Cardiac septum (tissue), 1 donor: Measurements from ENCODE around the gene C6orf118. TPM values are rescaled to one million over a fixed set of nuclear protein-coding genes. Genes with fewer than 3 reads are reported as not detected.

Experiments used
- DNase-seq: peaks from one replicate; pipeline ENCODE4 v3.0.0-alpha.2; 2020; ENCODE audit warnings: low spot score
- intact Hi-C: fragments of 100-400 bp; cut with DNase I; formaldehyde crosslinking; loops from one replicate; pipeline ENCODE4 v1.14.0; 2022
- long read RNA-seq: library from polyadenylated mRNA; unstranded; transcript quantifications from one replicate; pipeline ENCODE4 v2.0.0, GENCODE V29; 2021
- total RNA-seq: library from RNA; stranded (reverse); fragmentation: NEBNext Ultra II Directional; extraction: Animal tissue kit (Norgen Biotek cat#: 25700); gene quantifications from one replicate; pipeline ENCODE4 v1.2.1, GENCODE V29; 2021
- donor health status: DM: no; HTN: no; CAD: no.

C6orf118 gene
- total RNA-seq = not detected
- long read RNA-seq = 0 reads

DNA sequence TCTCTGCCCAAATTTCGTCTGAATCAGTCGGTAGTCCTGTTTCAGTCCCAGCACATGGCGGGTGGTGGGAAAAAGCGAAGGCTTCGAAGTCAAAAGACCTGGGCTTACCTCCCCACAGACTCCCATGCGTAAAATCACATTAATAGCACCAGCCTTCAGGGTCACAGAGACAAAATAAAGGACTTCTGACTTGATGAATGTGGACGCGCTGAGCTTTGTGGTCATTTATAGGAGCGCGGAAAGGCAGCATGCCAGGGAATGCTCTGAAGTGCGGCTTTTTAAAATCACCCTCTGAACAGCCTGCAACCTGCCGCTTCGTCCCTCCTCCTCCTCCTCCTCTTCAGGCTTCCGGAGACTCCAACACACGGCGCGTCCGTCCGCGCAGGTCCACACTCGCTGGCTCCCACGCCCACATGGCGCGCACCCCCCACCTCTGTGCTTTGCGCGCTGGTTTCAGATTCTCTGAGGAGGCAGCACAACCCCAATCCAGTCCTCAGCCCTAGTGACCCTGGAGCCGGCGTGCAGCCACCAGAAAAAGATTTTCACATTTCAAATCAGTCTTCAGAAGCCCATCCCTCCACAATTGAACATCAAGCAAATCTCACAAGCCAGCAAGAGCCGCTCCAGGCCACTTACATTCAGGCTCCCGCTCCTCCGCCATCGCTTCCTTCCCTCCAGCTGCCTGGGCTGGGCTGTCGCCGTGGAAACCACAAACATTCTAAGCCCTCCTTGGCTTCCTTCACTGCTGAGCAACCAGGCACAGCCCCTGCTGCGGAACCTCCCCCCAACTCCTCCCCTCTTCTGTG, at the start of gene C6orf118:
Gene C6orf118 (minus strand): TSS at position 680 of the 806 bp plus-strand sequence. CDS start 19 bp downstream, at position 661.
- intact Hi-C loops = no loop called here
- no peak for DNase-seq

DNA sequence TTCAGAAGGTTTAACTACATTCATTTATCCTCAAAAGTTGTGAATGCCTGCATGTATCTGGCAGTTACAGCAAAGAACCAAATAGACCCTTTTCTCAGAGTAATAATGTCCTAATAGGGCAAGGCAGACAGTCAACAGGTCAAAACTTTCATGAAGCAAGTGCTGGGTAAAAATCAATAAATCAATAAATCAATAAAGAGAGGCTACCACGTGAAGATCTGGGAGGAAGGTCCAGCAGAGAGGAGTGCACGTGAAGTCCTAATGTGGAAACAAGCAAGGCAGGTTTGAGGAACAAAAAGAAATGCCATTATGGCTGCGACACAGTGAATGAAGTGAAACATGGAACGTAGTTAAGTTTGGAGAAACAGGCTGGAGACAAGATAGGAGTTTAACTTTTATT, 36.3 kb upstream of the C6orf118 start:
- no peak for DNase-seq
- intact Hi-C loops = no loop called here

DNA sequence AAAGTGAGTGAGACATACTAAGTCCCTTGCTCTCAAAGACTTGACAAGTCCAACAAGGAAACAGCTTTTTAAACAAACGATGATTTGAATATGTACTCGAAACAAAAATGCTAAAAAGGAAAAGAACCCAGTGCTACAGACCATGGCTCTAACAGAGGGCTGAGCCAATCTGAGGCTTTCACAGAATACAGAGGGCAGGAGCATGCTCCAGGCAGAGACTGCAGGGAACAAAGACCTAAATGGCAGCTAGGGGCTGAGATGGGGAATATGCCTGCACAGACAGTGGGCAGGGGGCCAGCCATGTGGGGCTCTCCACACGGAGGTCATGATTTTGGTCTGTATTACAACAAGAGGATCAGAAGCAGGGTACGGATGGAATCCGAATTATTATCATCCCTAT, 31.1 kb upstream of the C6orf118 start:
- intact Hi-C loops = no loop called here
- no peak for DNase-seq

DNA sequence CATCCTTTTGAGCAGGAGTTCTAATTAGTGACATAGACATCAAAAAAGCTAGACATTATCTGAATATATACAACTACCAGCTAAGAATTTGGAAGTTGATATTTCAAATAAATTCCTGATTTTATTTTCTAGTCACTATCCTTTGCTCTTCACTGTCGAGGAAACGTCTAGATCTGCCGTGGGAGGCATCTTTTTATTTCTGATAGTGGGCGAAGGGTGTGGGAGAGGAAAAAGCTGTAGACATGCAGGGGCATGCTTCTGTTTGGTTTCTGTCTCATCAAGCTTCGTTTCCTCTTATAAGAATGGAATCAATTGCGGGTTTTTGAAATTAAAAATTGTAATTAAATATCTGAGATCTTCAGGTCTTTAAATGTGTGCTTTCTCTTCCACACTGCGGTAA, 16.2 kb upstream of the C6orf118 start:
- DNase-seq = no peak
- intact Hi-C loops = no loop called here

DNA sequence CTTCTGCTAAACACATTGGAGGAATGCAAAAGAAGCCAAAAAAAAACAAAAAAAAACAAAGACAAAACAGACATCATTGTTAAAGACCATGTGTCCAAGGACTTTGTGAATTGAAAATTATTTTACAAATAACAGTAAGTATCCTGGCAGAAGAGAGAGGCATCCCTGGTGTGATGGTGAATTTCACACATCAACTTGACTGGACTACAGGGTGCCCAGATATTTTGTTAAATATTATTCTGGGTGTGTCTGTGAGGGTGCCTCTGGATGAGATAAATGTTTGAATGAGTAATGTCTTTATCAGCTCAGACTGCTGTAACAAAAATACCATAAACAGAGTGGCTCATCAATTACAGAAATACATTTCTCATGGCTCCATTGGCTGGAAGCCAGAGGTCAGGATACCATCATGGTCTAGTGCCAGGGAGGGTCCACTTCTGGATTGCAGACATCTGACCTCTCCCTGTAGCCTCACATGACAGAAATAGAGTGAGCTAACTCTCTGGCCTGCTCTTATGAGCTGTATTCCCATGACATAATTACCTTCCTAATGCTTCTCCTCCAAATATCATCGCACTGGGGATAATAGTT, 12.2 kb upstream of the C6orf118 start:
- intact Hi-C loops = no loop called here
- DNase-seq = no peak

DNA sequence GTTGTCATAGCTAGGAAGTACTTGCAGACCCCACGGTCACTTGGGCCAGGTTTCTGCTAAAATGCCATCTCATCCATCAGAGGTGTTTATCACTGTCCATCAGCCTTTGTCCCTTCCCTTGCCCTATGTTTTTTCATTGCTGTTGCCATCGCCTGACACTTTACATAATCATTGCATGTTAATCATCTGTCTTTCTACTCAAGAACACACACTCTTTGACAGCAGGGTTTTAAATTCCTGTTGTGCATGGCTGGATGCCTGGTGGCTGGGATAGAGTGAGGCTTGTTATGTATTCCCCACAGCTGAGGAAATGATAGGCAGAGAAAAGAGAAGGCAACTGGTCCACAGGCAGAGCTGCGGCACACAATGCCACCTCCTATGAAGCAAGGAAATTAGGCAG, 11.7 kb upstream of the C6orf118 start:
- no peak for DNase-seq

DNA sequence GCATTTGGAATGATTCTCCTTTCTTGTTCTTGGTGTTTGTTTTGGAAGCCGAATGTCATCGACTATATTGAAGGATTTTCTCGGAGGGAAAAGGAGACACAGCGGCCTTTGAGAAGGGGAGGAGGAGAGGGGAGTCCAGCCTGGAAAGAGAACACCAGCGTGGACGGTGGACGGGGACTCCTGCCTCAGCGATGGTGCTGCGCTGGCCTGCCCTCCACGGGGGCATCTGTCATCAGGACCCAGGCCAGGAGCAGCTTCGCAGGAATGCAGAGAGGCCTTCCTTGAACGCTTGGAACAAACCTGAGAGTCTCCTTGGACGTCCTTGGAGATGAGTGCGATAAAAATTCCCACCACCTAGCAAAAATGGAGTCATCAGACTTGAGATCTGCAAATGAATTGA, 8.3 kb upstream of the C6orf118 start:
- intact Hi-C loops = no loop called here
- DNase-seq = no peak

More for the DNA sequence above, 11.7 kb upstream of the C6orf118 start:
- intact Hi-C loops = no loop called here

DNA sequence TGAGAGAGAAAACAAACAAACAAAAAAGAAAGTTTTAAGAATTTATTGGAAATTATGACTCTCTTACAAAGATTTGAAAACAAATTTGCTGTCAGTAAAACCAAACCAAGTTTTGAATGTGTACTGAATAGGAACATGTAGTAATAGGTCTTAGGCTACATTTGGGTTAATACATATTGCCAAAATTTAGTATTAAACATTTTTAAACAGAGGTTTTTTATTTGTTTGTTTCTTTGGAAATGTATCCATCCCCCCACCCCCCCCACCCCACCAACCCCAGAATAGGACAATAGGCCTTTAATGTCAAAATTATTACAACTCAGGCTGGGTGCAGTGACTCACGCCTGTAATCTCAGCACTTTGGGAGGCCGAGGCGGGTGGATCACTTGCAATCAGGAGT, 2.5 kb downstream of the C6orf118 start:
- no peak for DNase-seq

DNA sequence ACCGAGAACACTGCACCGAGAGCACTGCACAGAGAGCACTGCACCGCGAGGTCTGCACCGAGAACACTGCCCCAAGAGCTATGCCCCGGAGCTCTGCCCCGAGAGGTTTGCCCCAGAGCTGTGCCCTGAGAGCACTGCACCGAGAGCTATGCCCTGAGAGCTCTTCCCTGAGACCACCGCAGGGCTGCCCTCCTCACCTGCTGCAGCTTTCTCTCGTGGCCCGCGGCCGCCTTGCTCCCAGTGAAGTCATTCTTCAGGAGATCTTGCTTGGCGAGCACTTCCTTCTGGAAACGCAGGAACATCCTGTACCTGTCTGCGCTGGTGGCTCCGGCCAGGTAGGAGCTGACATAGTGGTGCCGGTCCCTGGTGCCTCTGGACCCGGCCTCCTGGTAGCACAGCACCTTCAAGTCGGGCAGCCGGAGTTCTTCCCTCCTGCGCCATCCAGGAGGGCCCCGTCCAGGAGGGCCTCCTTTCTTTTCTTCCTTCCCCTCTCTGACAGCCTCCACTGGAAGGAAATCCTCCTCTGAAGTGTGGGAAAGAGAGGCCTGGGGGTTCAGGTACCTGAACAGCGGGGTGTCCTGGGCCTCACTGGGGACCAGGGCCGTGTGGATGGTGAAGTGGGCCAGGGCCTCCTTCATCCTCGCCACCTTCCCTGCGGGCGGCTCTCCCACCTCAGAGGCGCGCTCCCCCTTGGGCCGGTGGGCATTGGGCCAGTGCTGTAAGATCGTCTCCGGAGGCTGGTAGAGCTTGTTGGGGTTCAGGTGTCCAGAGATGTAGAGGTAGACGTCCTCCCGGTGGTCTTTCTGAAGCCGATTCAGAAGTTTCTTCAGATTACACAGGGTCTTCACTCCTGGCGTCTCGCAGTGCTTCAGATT, 7.8 kb downstream of the C6orf118 start:
- intact Hi-C loops = no loop called here
- DNase-seq = no peak

More for the DNA sequence above, 2.5 kb downstream of the C6orf118 start:
- intact Hi-C loops = no loop called here

DNA sequence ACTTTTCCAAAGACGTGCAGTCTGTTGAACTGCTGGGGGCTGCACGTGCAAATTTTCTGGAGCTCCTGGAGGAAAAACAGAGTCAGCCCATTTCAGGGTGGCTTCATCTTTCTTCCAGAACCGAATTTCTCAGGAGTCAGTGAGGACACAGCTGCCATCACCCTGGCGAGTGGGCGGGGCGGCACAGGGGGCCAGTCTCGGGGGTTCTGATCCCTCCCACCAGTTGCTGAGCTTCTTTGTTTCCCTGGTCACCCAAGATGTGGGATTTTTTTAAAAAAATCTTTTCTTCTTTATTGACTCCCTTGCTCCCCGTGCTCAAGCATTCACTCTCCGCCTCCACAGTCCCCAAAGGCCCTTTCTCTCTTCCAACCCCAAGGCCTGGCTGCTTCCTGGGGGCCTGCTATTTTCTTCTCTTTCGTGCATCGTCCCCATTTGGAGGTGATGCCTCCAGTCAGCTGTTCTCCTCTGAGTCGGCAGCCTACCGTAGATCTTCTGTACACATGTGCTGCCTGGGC, 8.9 kb downstream of the C6orf118 start:
- intact Hi-C loops = no loop called here
- DNase-seq = no peak

DNA sequence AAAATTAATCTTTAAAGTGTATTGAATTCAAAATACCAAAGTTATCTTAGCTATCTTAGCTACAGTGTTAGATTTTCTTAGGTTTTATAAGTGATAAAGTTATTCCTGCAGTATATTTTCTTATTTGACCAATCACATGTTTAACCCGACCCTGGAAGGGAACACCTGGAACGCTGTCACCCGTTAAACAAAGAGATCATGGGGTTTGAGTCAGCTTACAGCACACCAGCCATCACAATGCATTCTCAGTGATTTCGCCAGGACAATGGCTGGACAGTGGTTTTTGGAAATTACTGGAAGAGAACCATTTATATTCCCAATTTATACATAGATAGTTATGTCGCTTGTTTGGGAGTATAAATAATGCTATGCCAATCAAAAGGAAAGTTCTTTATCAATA, 10.5 kb downstream of the C6orf118 start:
- intact Hi-C loops = no loop called here
- no peak for DNase-seq

DNA sequence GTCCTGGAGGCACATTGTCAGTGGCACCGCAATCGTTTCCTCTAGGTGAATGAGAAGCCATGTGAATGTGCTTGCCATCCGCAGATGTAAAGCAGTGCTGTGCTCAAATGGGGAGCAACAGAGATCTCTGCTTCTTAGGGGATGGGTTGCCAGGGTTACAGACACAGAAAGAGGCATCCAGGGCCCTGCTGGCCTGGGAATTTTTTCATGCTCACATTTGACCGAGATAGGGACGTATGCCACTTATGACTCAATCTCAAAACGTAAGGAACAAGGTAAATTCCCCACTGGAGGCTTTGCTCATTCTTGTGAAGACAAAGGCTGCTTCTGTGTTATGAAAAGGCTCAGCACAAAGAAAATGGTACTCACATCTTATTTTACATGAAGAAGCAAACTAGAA, 11.0 kb downstream of the C6orf118 start:
- intact Hi-C loops = no loop called here
- no peak for DNase-seq

DNA sequence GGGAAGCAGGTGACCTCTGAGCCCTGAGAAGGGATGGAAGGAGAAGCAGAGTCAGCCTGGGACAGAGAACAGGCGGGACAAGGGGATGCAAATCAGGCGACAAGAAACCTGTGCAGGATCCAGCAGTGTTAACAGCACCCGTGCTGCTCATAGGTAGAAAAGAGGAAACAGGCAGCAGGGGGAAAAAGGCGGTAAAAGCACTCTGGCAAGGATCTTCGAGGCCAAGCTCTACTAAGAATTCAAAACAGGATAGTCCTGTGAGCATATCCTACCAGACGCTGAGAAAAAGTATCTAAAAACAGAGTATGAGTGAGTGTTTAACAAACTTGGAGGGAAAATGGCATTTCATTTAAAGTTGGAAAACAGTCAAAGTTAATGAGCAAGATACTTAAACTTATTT, 16.7 kb downstream of the C6orf118 start:
- intact Hi-C loops = no loop called here
- DNase-seq = no peak

DNA sequence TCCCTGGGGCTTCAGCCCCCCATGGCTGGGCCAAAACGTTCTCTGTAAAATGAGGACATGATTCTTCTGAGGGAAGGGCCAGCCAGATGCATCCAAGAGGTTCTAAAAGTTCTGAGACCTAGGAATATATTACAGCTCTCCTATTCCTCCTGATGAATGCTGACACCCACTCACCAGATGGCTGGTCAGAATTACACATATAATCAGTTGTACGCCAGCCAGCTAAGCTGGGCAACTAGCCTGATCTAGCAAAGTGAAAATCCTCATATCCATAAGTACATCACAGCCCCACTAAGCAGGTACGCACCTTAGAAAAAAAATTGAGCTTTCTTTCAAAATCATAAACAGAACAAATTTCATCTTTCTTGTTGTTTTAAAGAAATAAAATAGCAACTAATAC, 34.8 kb downstream of the C6orf118 start:
- DNase-seq = no peak
- intact Hi-C loops = no loop called here

DNA sequence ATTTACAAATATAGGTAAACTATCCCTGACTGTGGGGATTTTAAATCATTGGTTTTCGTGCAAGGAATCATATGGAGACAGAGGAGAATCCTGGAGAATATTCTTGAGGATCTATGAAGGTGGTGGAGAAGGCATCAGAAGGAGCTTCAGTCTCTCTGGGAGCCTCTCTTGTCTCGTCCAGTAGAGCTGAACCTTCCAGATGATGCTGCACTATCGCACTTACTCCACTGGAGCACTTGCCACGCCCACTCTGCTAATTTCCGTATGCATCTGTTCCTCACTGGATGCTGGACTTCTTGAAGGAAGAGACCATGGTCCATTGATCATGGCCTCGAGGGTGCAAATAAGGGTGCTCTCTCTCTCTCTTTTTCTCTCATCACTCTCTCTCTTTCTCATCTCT, 36.8 kb downstream of the C6orf118 start:
- intact Hi-C loops = no loop called here
- no peak for DNase-seq

DNA sequence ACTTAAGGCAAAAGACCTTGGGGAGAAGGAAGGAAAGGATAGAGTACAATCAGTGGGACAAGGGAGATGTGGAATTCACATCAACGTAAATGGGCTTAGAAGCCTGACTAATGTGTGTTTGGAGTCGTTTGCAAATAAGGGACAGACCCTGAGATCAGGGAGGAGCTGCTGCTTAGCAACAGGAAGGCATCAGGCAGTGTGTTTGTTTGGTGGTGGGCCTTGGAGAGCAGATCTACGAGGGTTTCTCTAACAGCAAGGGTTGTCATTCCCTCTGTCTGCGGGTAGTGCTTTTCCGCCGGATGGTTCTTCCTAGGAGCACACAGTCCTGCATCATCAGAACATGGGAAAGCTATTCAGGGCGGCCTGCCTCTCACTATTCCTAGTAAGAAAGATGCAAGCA, 40.4 kb downstream of the C6orf118 start:
- DNase-seq = no peak
- intact Hi-C loops = no loop called here

DNA sequence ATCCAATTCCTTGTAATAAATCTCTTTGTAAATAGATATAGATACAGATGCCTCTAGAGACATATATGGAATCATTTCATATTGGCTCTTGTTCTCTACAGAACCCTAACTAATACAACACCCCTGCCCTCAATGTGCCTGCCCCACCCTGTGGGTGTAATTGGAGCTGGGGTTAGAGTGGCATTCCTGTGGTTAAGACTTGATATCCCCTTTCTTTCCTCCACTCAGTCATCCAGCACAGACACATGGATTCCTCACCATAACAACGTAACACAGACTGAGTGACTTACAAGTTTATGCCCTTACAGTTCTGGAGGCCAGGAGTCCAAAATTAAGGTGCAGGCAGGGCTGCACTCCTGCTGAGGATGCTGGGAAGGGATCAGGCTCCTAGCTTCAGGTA, 42.8 kb downstream of the C6orf118 start:
- intact Hi-C loops = no loop called here
- no peak for DNase-seq

DNA sequence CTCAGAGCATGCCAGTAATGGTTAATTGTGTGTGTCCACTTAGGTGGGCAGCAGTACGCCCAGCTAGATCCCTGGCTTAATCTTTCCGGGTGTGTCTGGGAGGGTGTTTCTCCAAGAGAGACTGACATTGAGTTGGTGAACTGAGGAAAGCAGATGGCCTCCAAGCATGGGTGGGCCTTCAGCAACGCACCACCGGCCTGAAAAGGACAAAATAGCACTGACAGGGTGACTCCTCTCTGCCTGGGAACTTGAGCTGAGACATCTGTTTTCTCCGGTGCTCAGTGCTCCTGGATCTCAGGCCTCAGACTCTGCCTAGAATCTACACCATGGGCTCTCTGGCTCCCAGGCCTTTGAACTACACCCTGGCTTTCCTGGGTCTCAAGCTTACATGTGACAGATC, 43.2 kb downstream of the C6orf118 start:
- no peak for DNase-seq
- intact Hi-C loops = no loop called here

DNA sequence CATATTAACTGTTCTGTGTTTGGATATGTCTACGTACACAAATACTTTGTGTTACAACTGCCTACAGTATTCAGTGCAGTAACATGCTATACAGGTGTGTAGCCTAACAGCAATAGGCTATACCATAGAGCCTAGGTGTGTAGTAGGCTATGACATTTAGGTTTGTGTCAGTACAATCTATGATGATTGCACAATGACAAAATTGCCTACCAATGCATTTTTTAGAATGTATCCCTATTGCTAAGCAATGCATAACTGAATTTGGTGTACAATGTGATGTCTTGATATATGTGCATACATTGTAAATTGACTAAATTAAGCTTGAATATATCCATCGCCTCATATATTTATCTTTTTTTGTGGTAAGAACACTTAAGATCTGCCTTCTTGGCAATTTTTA, 48.9 kb downstream of the C6orf118 start:
- intact Hi-C loops = no loop called here
- DNase-seq = no peak

DNA sequence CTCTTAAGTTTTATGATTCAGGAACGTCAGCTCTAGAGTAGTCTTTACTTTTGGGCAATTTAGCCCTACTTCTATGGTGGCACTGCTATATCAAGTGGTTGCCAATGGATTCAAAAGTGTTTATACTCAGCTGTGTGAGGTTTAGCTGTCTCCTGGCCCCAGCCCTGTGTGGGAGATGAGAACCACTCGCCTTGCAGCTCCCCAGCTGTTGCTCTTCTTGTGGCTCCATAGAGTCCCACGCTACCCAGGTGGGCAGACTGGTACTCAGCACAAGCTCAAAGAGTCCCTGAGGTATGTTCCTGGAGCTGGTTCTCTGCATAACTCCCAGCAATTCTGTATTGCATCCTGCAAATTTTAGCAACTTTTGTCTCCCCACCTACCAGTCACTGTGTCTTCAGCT, 59.6 kb downstream of the C6orf118 start:
- no peak for DNase-seq

More for the DNA sequence above, 59.6 kb downstream of the C6orf118 start:
- intact Hi-C loops = no loop called here
